Measurements from ENCODE around the gene SPON2.

The SPON2 gene

GRCh38 chr4:1156069-1156468, 16.3 kb downstream of the SPON2 start:
- ATAC-seq, result no peak
- H3K27me3 Mint-ChIP-seq, result peaks cover 36% of the 10 kb centered on the region

GRCh38 chr4:1155314-1155713, 17.1 kb downstream of the SPON2 start:
- ATAC-seq, result no peak
- peaks cover 6% of the 10 kb centered on the region for H3K9me3 Mint-ChIP-seq
- no peak overlapping the region for H3K4me3 Mint-ChIP-seq
- peaks cover 11% of the 10 kb centered on the region for H3K4me1 Mint-ChIP-seq
- H3K27me3 Mint-ChIP-seq, result peaks cover 36% of the 10 kb centered on the region
- H3K27ac Mint-ChIP-seq, result no peak overlapping the region
- peaks cover 6% of the 10 kb centered on the region for H3K36me3 Mint-ChIP-seq

More at GRCh38 chr4:1156069-1156468, 16.3 kb downstream of the SPON2 start:
- H3K36me3 Mint-ChIP-seq, result peaks cover 6% of the 10 kb centered on the region
- H3K9me3 Mint-ChIP-seq, result peaks cover 6% of the 10 kb centered on the region
- H3K4me1 Mint-ChIP-seq, result peaks cover 13% of the 10 kb centered on the region
- no peak overlapping the region for H3K4me3 Mint-ChIP-seq
- H3K27ac Mint-ChIP-seq, result no peak overlapping the region

- Mint-ChIP-seq H3K4me3 (no peak overlapping the region), H3K36me3 (peaks cover 10% of the 10 kb centered on the region), H3K4me1 (peaks cover 11% of the 10 kb centered on the region), H3K27me3 (peaks cover 41% of the 10 kb centered on the region), H3K27ac (no peak overlapping the region), H3K9me3 (peaks cover 8% of the 10 kb centered on the region)
- ATAC-seq, result no peak
Observed at GRCh38 chr4:1154523-1155182, 17.7 kb downstream of the SPON2 start.

DNA sequence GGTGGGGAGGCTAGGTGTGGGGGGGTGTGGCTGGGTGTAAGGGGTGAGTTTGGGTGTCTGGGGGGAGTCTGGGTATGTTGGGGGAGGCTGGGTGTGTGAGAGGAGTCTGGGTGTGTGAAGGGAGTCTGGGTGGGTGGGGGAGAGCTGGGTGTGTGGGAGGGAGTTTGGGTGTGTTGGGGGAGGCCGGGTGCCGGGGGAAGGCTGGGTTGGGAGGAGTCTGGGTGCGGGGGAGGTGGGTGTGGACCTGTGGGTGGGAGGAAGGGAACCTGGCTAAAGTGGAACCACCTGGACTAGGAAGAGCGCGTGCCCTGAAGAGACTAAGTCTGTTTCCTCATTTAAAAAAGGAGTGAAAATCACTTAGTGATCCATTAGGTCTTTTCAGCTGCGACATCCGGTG, 18.3 kb downstream of the SPON2 start:
- H3K27me3 Mint-ChIP-seq, result peaks cover 46% of the 10 kb centered on the region
- peaks cover 13% of the 10 kb centered on the region for H3K36me3 Mint-ChIP-seq
- H3K4me1 Mint-ChIP-seq, result peaks cover 11% of the 10 kb centered on the region
- no peak overlapping the region for H3K4me3 Mint-ChIP-seq
- peak; percentile 20 for ATAC-seq
- H3K9me3 Mint-ChIP-seq, result peaks cover 10% of the 10 kb centered on the region
- H3K27ac Mint-ChIP-seq, result no peak overlapping the region

DNA sequence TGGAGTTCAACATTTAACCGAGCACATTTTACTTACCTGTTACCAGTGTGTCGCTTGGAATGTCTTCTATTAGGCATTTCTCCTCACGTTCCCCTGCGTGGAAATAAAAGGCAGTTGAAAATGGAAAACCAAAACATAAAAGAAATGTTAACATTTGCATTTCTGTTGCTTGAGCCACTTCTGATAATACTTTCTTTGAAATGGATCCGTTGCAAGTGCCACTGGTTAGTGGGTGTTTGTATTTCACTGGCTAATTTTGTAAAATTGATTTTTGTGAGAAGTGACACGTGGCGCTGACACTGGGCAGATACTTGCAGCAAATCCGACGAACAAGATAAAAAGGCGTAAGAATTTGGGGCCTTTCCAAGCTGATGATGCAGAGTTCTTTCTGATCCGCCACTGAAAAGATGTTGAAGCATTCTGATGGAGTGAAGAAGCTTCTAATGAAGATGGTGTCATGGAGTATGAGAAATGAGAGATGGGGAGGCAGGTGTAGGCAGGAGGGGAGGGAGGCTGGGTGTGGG, 18.8 kb downstream of the SPON2 start:
- Mint-ChIP-seq H3K9me3 (peaks cover 9% of the 10 kb centered on the region), H3K4me1 (peaks cover 11% of the 10 kb centered on the region), H3K27me3 (peaks cover 51% of the 10 kb centered on the region), H3K4me3 (no peak overlapping the region), H3K27ac (no peak overlapping the region), H3K36me3 (peaks cover 13% of the 10 kb centered on the region)
- no peak for ATAC-seq

DNA sequence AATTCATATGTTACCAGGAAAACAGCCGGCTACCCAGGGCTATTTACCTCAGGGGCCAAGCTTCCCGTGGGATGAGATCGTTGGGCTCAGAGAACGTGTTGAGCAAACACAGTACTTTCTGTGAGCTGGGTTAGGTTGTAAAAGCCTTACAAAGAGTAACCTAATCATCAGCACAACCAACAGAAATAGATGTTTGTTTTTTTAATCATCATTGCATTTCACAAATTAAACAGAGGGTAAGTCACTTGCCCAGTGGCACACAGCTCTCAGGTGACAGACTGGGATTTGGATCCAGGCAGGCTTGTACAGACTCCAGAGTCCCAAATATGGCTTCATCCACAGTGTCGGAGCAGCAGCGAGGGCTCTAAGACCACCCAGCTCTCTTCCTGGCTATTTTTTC, 20.1 kb downstream of the SPON2 start:
- H3K36me3 Mint-ChIP-seq, result peaks cover 6% of the 10 kb centered on the region
- H3K27ac Mint-ChIP-seq, result no peak overlapping the region
- H3K4me1 Mint-ChIP-seq, result peaks cover 11% of the 10 kb centered on the region
- H3K4me3 Mint-ChIP-seq, result no peak overlapping the region
- no peak for ATAC-seq
- peaks cover 56% of the 10 kb centered on the region for H3K27me3 Mint-ChIP-seq
- H3K9me3 Mint-ChIP-seq, result peaks cover 3% of the 10 kb centered on the region

DNA sequence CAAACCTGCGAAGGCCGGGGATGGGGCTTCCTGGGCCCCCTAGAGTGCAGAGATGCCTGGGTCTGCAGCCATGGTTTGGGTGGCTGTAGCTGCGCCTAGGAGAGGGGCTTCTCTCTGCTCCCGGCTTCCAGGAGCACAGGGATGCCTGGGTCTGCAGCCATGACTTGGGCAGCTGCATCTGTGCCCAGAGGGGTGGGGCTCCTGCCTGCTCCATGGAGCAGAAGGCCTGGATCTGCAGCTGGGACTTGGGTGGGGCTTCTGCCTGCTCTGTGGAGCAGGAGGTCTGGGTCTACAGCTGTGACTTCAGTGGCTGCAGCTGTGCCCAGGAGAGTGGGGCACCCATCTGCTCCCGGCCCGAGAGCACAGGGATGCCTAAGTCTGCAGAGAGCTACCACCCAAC, 20.8 kb downstream of the SPON2 start:
- Mint-ChIP-seq H3K4me3 (no peak overlapping the region), H3K27ac (no peak overlapping the region), H3K36me3 (peaks cover 6% of the 10 kb centered on the region), H3K4me1 (peaks cover 11% of the 10 kb centered on the region), H3K27me3 (peaks cover 62% of the 10 kb centered on the region), H3K9me3 (peaks cover 3% of the 10 kb centered on the region)
- no peak for ATAC-seq

- H3K4me3 Mint-ChIP-seq, result no peak overlapping the region
- no peak for ATAC-seq
- peaks cover 3% of the 10 kb centered on the region for H3K9me3 Mint-ChIP-seq
- H3K4me1 Mint-ChIP-seq, result peaks cover 11% of the 10 kb centered on the region
- peaks cover 66% of the 10 kb centered on the region for H3K27me3 Mint-ChIP-seq
- H3K36me3 Mint-ChIP-seq, result peaks cover 6% of the 10 kb centered on the region
- H3K27ac Mint-ChIP-seq, result no peak overlapping the region
Observed at GRCh38 chr4:1150875-1151274, 21.5 kb downstream of the SPON2 start.

DNA sequence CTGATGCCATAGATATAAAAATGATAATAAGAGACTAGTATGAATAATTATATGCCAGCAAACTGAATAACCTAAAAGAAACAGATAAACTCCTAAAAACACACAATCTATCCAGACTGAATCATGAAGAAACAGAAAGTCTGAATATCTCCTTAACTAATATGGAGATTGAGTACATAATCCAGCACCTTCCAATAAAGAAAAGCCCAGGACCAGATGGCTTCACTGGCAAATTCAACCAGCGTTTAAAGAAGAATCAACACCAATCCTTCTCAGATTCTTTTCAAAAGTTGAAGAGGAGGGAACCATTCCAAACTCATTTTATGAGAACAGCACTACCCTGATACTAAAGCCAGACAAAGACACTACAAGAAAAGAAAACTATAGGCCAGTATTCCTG, 32.5 kb downstream of the SPON2 start:
- Mint-ChIP-seq H3K27ac (no peak overlapping the region), H3K4me1 (peaks cover 19% of the 10 kb centered on the region), H3K27me3 (peaks cover 41% of the 10 kb centered on the region), H3K9me3 (no peaks in the 10 kb centered on the region), H3K36me3 (no peaks in the 10 kb centered on the region), H3K4me3 (no peak overlapping the region)
- ATAC-seq, result no peak

- Mint-ChIP-seq H3K9me3 (no peaks in the 10 kb centered on the region), H3K36me3 (no peaks in the 10 kb centered on the region), H3K27me3 (peaks cover 28% of the 10 kb centered on the region), H3K4me1 (peaks cover 28% of the 10 kb centered on the region), H3K27ac (peak overlapping the region; percentile 76), H3K4me3 (peak overlapping the region; percentile 21)
- ATAC-seq, result no peak
Observed at GRCh38 chr4:1137850-1138249, 34.5 kb downstream of the SPON2 start.

GRCh38 chr4:1137063-1137776, 35.2 kb downstream of the SPON2 start:
- Mint-ChIP-seq H3K27ac (peak overlapping the region; percentile 76), H3K36me3 (no peaks in the 10 kb centered on the region)
- ATAC-seq, result no peak

GRCh38 chr4:1136048-1136447, 36.3 kb downstream of the SPON2 start:
- H3K27me3 Mint-ChIP-seq, result peaks cover 13% of the 10 kb centered on the region
- H3K27ac Mint-ChIP-seq, result peak overlapping the region; percentile 76
- H3K4me1 Mint-ChIP-seq, result peaks cover 32% of the 10 kb centered on the region
- H3K36me3 Mint-ChIP-seq, result no peaks in the 10 kb centered on the region
- no peaks in the 10 kb centered on the region for H3K9me3 Mint-ChIP-seq
- no peak overlapping the region for H3K4me3 Mint-ChIP-seq
- no peak for ATAC-seq

More at GRCh38 chr4:1137063-1137776, 35.2 kb downstream of the SPON2 start:
- Mint-ChIP-seq H3K4me3 (peak overlapping the region; percentile 78), H3K9me3 (no peaks in the 10 kb centered on the region), H3K4me1 (peaks cover 32% of the 10 kb centered on the region), H3K27me3 (peaks cover 22% of the 10 kb centered on the region)

DNA sequence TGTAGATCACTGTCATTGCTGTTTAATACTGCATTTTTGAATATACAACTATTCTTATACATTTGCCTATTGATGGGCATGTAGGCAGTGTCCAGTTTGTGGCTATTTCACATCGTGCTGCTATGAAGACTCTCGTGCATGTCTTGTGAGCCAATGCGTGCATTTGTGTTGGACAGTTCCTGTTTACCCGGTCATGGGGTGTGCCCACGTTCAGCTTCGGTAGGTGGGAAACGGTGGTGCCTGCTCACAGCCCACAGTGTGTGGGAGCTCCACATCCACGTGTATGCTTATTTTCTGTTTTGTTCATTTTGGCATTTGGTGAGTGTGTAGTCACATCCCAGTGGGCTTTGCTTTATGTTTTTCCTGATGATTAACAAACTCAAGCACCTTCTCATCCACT, 39.4 kb downstream of the SPON2 start:
- H3K9me3 Mint-ChIP-seq, result no peaks in the 10 kb centered on the region

DNA sequence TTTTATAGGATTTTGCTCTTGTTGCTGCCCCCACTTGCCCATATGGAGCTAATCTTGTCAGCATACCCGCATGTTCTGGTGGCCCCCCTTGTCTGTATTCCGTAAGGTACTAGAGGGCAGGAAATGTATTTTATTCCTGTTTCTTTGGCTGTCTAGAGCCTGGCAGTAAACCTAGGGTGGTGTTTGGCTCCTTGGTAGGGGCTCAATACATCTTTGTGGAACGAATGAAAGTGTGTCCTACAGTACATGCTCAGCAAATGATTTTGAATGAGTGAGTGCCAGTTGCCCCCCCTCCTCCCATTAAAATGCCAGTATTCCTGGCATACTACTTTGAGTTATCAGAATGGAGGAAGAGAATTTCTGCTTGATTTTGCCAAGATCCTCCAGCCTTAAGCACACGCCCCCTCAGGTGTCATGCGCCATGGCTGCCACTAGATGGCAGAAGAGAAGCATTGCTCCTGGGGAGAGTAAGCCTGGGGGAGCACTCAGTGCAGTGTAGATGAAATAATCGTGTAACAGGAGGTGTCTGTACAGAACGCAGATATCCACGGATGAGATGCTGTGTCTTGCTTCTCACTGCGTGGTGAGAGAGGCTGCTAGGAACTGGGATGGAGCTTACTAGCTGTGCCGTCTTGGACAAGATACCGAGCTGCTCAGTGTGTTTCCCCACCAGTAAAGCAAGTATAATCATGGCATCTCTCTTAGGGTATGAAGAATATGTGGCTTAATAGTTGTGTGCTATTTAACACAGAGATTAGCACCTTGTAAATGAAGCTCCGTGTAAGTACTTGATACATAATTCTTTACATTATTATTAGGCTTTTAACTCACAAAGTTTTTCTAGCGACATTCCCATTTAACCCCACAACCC, 41.8 kb downstream of the SPON2 start:
- Mint-ChIP-seq H3K4me3 (no peak overlapping the region), H3K36me3 (no peaks in the 10 kb centered on the region), H3K27ac (no peak overlapping the region), H3K9me3 (no peaks in the 10 kb centered on the region), H3K4me1 (peaks cover 19% of the 10 kb centered on the region), H3K27me3 (peaks cover 9% of the 10 kb centered on the region)
- peak; percentile 93 for ATAC-seq

More for the DNA sequence above, 39.4 kb downstream of the SPON2 start:
- Mint-ChIP-seq H3K27ac (peak overlapping the region; percentile 22), H3K27me3 (peaks cover 8% of the 10 kb centered on the region), H3K4me3 (no peak overlapping the region), H3K4me1 (peaks cover 37% of the 10 kb centered on the region), H3K36me3 (no peaks in the 10 kb centered on the region)
- ATAC-seq, result peak; percentile 81

GRCh38 chr4:1126506-1126905, 45.9 kb downstream of the SPON2 start:
- Mint-ChIP-seq H3K27me3 (peaks cover 9% of the 10 kb centered on the region), H3K4me1 (peaks cover 6% of the 10 kb centered on the region)
- no peak for ATAC-seq

More at GRCh38 chr4:1126506-1126905, 45.9 kb downstream of the SPON2 start:
- no peak overlapping the region for H3K4me3 Mint-ChIP-seq
- no peaks in the 10 kb centered on the region for H3K36me3 Mint-ChIP-seq
- H3K27ac Mint-ChIP-seq, result no peak overlapping the region
- no peaks in the 10 kb centered on the region for H3K9me3 Mint-ChIP-seq
